ENCODE results near the gene ASRGL1.
"Not testable (repeated sequence)": the region's sequence is repeated elsewhere in the genome, so short reads cannot be mapped to it uniquely, and the experiment has no call there.

The ASRGL1 gene

DNA sequence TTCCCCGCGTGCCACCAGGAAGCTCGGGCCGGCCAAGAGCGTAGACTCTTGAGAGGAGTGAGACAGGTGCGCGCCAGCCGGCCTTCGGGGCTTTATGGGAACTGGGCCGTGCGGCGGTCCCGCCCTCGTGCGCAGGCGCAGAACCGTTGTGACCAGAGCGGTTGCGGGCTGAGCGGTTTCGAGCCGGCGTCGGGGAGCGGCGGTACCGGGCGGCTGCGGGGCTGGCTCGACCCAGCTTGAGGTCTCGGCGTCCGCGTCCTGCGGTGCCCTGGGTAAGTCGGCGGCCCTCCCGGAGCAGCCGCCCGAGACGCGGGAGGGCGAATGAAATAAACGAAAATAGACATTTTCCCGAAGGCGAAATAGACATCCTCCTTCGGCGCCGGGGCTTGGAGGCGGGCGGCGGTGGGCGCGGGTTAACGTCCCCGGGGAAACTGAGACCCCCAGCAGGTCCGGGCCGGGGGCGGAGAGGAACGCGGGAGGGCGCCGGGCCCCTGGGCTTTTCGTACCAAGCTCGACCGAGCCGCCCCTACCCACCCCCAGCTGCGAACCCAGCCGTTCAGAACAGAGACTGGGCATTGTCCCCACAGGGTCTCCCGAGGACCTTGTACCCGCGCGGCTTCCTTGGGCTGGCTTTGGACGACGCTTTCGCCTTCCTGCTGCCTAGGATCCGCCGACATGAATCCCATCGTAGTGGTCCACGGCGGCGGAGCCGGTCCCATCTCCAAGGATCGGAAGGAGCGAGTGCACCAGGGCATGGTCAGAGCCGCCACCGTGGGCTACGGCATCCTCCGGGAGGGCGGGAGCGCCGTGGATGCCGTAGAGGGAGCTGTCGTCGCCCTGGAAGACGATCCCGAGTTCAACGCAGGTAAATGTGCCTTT, at the start of gene ASRGL1:
ASRGL1 (plus strand) TSS at position 146 of the 879 bp plus-strand sequence; CDS start at position 676, 530 bp downstream.
- peak; percentile 69 to 82 for DNase-seq

DNA sequence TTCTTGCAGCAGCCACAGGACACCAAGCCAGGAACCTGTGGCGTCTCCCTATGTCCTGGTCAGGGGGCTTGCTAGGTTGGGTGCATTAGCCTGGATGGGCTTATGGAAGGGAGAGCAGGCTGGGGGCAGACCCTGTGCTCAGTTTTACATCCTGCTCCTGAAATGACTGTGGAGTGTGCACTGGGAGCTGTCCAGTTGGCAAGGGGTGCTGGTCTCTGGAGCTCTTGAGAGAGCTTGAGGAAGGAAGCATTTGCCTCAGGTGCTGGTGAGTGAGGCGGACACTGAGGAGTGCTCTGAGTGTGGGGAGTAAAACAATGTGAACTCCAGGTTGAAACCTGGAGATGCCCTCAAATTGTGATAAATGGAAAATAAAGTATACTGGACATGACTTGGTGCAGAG, 41.7 kb upstream of the ASRGL1 start:
- no peak for DNase-seq

DNA sequence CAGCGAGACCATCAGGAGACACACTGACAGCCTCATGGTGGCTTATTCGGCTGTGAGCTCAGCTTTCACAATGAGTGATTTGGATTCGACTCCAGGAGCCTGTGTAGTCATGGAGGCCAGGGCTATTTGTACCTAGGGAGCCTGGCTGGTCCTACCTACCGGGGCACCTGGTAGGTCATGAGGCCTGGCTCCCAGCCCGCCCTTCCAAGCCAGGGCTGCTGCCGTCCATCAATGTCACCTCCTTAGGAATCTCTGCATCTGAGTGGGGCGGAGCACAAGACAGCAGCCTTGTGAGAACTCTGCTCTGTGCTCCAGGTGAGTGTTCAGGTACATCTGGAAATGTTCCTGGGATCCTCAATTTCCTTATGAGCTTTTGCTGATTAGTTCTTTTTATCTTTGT, 38.3 kb upstream of the ASRGL1 start, which contains the start of gene SCGB1D4:
SCGB1D4 (minus strand) TSS at position 101 of the 400 bp plus-strand sequence; CDS start at position 36, 65 bp downstream.
- no peak for DNase-seq

DNA sequence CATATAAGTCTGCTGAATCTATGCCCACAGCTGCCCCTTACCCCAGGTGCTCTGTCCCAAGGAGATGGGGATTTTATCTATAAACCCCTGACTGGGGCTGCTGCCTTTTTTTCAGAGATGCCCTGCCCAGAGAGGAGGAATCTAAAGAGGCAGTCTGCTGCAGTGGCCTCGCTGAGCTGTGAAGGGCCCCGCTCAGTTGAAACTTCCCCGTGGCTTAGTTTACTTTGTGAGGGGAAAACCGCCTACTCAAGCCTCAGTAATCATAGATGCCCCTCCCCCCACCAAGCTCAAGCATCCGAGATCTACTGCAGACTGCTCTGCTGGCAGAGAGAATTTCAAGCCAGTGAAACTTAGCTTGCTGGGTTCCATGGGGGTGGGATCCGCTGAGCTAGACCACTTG, 31.0 kb upstream of the ASRGL1 start:
- no peak for DNase-seq

DNA sequence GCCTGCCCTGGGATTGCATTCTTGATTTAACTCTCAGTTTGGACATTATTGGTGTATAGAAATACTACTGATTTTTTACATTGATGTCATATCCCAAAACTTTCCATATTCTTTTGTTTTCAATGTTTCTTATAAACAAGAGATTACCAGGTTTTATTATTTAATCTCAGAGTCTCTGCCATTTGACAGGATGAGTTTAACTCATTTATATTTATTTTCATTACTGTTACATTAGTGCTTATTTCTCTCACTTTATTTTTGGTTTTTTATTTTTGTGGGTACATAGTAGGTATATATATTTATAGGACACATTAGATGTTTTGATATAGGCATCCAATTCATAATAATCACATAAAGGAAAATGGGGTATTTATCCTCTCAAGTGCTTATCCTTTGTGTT, 29.3 kb upstream of the ASRGL1 start:
- DNase-seq: no peak

DNA sequence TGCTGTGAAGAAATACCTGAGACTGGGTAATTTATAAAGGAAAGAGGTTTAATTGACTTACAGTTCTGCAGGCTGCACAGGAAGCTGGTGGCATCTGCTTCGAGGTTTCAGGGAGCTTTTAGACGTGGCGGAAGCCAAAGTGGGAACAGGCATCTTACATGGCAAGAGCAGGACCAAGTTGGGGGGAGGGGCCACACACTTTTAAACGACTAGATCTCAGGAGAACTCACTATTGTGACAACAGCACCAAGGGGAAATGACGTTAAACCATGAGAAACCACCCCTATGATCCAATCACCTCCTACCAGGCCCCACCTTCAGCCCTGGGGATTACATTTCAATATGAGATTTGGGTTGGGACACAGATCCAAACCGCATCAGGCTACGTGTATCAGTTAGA, 27.3 kb upstream of the ASRGL1 start:
- no peak for DNase-seq

DNA sequence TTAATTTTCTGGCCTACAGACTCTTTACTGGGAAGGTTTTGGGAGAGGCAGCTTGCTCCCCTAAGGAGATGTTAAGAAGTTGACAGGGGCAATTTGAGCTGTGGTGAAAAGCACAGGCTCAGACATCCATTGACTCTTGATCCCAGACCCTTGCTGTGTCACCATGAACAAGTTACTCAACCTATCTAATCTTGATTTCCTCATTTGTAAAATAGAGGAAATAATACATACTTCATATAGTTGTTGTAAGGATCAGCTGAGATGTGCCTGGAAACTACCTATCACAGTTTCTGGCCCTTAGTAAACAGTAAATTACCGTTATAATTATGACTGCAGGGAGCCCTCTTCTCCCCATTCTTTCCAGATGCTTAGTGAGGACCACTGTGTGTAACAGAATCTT, 21.8 kb upstream of the ASRGL1 start:
- DNase-seq: no peak

DNA sequence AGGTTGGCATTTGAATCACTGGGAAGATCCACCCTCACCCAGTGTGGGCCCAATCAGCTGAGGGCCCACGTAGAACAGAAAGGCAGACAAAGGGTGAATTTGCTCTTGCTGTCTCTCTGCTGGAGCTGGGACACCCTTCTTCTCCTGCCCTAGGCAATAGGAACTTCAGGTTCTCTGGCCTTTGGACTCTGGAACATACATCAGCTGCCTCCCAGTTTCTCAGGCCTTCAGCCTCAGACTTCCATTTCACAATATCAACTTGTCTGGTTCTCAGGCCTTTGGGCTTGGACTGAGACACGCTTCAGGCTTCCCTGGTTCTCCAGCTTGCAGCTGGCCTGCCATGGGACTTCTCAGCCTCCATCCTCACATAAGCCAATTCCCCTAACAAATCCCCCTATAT, 14.7 kb upstream of the ASRGL1 start:
- no peak for DNase-seq

DNA sequence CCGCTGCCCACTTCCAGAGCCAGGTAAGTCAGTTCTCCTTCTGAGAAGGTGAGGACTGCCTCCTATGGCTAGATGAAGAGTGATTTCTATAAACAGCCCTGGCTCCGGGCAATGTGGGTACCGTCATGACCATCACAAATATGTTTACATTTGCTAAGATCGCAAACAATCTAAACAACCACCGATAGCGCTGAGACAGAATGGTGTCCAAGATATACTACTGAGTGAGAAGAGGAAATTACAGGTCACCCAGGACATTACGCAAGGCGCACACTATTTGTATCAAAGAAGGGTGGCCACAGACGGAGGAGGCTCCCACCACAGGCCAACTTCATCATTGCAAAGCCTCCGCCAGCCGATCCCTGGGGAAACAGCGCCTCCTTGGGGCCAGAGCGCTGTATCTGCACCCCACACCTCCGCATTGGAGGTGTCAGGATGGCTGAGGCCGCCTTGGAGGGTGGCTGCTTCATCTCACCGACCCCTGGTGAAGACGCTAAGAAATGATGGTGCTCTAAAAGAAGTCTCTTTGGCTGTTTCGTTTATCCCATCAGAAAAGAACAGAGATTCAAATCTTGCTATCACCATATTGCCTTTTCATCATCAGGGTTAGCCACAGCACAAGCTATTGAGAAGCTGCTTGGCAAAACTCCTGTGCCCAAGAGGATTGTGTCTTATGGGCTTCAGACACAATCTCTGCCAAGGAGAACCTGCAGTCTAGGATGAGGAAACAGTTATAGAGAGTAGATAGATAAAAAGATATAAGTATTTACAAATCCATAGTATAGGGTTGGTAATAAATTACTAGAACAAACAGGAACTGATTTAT, 12.3 kb upstream of the ASRGL1 start:
- peak; percentile 15 to 16 for DNase-seq

DNA sequence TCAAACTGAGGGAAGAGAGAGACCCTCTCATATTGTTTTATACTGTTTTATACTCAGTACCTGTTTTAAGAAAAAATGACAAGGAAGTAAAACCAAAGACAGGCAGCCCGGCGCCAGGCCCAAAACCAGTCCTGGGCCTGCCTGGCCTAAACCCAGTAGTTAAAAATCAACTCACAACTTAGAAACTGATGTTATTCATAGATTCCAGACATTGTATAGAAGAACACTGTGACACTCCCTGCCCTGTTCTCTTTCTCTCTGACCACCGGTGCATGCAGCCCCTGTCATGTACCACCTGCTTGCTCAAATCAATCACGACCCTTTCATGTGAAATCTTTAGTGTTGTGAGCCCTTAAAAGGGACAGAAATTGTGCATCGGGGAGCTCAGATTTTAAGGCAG, 11.5 kb upstream of the ASRGL1 start:
- DNase-seq: not testable (repeated sequence)

DNA sequence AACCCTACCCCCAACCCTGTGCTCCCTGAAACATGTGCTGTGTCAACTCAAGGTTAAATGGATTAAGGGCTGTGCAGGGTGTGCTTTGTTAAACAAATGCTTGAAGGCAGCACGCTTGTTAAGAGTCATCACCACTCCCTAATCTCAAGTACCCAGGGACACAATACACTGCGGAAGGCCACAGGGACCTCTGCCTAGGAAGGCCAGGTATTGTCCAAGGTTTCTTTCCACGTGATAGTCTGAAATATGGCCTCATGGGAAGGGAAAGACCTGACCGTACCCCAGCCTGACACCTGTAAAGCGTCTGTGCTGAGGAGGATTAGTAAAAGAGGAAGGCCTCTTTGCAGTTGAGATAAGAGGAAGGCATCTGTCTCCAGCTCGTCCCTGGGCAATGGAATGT, 10.5 kb upstream of the ASRGL1 start:
- DNase-seq: not testable (repeated sequence)

DNA sequence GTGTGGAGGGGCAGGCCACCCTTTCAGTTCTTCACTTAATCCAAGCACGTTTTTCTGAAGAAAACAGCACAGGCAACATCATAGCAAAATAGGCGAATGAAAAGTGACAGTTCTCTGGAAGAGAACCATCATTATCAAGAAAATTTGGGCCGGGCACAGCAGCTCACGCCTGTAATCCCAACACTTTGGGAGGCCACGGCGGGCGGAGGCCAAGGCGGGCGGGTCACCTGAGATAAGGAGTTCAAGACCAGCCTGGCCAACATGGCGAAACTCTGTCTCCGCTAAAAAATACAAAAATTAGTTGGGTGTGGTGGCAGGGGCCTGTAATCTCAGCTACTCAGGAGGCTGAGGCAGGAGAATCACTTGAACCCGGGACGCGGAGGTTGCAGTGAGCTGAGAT, 9.7 kb upstream of the ASRGL1 start:
- not testable (repeated sequence) for DNase-seq

DNA sequence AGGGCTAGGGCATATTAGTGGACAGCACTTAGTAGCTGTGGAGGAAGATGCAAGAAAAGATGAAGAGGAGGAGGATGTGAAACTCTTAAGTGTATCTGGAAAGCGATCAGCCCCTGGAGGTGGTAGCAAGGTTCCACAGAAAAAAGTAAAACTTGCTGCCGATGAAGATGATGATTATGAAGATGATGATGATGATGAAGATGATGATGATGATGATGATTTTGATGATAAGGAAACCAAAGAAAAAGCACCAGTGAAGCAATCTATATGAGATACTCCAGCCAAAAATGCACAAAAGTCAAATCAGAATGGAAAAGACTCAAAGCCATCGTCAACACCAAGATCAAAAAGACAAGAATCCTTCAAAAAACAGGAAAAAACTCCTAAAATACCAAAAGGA, 6.0 kb upstream of the ASRGL1 start:
- not testable (repeated sequence) for DNase-seq

DNA sequence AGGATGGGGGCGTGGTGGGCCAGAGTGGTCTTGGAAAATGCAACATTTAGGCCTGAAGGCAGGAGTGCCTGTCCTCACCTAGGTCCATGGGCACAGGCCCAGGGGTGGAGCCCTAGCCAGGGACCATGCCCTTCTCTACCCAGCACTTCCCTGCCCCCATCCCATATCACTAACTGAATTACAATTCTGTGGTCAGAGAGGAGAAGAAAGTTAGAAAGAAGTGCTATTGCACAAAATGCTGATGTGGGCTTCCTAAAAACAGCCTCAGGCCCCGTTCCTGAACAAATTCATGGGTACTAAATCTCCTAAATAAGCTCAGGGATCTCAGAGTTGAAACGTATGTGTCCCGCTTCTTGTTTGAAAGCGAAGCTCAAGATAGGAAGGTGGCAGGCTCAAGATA, 3.5 kb upstream of the ASRGL1 start:
- DNase-seq: no peak

DNA sequence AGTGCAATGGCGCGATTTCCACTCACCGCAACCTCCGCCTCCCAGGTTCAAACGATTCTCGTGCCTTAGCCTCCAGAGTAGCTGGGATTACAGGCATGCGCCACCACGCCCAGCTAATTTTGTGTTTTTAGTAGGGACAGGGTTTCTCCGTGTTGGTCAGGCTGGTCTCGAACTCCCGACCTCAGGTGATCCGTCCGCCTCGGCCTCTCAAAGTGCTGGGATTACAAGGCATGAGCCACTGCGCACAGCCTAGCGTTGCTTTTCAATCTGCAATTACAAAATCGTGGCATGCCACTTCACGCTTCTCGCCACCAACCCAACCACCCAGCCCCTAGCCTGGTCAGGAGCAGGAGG, 322 bp upstream of the ASRGL1 start:
- DNase-seq: not testable (repeated sequence)

DNA sequence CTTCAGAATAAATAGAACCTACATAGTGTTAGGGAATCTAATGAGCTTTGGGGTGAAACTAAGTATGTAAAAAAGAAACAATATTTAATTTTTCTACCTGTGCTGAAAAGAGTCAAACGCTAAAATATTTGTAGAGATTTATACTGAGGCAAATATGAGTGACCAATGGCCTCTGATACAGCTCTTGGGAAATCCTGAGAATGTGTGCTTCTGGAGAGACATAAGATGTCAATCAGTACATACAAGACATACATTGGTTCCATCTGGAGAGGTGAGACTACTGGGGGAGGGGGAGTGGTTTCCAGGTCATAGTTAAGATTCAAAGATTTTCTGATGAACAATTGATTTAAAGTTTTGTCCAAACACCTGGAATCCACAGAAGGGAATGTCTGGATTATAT, 970 bp downstream of the ASRGL1 start:
- no peak for DNase-seq

DNA sequence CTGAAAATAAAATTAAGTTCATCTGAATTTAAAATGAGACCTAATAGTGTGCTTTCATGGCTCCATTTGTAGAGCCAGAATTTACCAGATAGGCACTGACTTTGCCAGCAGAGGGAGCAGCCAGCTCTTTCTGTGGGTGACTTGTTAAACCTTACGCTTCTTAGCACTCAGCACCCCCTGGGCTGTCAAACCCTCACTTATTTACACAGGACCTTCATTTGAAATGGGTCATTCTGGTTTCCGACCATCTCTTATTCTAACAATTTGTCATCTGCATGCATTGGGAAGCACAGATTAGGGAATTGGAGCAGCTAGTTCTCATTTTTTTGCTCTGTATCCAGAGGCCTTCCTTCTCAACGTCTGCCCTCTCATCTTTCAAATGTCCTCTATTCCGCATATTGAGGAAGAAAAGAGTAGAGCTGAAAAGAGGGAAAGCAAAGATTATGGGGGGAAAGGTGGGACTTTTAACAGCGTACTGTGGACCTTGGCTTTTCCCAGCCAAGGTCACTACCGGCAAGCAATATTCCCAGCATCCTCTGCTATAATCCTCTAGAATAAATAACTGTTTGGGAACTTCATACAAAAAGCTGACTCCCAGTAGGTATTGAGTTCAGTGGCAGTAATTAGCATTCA, 3.1 kb downstream of the ASRGL1 start:
- DNase-seq: peak; percentile 42 to 51

DNA sequence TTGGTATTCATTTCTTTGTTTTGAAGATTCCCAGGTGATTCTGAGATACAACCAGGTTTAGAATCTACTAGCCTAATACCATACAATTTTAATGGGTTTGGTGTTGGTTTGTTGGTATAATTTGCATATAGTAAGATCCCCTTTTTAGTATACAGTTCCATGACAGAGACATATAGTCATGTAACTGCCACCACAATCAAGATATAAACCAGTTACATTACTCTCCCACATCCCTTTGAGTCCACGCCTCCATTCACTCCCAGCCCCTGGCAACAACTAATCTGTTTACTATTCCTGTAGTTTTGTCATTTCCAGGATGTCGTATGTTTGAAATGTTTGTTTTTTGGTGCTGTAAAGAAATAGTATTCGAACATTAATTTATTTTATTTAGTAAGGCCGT, 4.3 kb downstream of the ASRGL1 start:
- no peak for DNase-seq

DNA sequence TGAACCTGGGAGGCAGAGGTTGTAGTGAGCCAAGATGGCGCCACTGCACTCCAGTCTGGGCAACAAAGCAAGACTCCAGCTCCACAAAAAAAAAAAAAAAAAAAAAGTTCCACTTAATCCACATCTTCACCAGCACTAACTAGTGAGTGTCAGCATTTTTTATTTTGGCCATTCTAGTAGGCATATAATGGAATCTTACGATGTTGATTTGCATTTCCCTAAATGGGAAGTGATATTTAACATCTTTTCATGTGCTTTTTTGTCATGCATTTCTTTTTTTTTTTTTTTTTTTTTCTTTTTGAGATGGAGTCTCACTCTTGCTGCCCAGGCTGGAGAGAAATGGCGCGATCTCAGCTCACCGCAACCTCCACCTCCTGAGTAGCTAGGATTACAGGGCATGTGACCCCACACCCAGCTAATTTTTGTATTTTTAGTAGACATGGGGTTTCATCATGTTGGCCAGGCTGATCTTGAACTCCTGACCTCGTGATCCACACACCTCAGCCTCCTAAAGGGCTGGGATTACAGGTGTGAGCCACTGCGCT, 6.5 kb downstream of the ASRGL1 start:
- not testable (repeated sequence) for DNase-seq

DNA sequence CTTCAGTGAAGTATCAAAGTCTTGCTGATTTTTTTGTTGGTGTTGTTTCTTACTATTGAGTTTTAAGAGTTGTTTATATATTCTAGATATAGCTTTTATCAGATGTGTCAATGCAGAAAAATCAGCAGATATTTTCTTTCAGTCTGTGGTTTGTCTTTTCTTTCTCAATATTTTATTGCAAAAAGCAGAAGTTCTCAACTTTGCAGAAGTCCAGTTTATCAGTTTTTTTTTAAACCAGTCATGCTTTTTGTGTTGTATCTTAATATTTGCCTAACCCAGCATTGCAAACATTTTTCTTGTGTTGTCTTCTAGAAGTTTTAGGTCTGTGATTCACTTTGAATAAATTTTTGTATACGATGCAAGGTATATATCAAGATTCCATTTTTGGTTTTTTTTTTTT, 7.0 kb downstream of the ASRGL1 start:
- no peak for DNase-seq

DNA sequence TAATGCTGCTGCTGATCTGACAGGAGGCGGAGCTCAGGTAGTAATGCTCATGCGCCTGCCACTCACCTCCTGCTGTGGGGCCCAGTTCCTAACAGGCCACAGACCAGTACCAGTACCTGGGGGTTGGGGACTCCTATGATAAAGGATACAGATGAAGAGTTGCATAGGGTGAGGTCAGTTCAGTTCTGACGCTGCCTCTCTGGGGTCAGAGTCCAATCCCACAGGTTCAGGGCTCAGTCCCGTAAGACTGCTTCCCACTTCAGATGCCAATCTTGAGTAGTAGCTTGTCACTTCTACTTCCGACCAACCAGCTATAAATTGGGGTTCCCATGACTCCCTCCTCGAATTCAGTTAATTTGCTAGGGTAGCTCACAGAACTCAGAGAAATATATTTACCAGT, 8.6 kb downstream of the ASRGL1 start:
- DNase-seq: no peak

DNA sequence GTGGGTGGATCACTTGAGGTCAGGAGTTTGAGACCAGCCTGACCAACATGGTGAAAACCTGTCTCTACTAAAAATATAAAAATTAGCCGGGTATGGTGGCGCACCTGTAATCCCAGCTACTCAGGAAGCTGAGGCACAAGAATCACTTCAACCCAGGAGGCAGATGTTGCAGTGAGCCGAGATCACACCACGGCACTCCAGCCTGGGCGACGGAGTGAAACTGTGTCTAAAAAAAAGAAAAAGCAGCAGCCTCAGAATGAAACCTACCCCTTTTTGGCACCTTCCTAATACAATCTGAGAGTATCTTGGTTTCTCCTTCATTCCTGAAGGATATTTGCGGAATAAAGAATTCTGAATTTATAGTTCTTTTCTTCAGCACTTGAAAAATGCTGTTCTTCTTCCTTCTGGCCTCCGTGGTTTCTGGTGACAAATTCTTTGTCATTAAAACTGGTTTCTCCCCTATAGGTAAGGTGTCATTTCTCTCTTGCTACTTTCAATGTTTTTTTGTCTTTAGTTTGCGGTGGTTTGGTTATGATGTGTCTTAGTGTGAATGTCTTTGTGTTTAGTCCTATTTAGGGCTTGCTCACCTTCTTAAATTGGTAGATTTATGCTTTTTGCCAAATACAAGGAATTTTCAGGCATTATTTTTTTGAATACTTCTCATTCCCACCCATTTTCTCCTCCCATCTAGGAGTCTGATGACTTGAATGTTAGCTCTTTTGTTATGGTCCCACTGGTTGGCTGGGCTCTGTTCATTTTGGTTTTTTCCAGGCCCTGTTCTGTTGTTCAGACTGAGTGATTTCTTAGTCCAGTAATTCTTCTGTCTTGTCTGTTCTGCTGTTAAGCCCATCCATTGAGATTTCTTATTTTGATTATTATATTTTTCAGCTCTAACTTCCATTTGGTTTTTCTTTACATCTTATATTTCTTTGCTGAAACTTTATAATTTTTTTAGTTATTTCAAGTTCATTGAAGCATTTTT, 15.4 kb downstream of the ASRGL1 start:
- no peak for DNase-seq

All from activated CD4-positive, alpha-beta T cell treated with anti-CD3 and anti-CD28 coated beads for 4 hours (primary cell).